ENCODE results near the gene SLC6A18. TPM values are rescaled to one million over a fixed set of nuclear protein-coding genes. Genes with fewer than 3 reads are reported as not detected.

The SLC6A18 gene
- polyA plus RNA-seq, 1 of the 3 experiments (the other 2 are of a cell fraction), result not detected

- no peak for TF ChIP-seq JUND (IDR thresholded peaks at IDR 0.05)
- no peak for TF ChIP-seq YY1 (IDR thresholded peaks at IDR 0.05; ENCODE audit: low read depth)
- TF ChIP-seq GABPA (IDR thresholded peaks at IDR 0.05; ENCODE audit: low read depth), result no peak
- TF ChIP-seq, protein P1, sequence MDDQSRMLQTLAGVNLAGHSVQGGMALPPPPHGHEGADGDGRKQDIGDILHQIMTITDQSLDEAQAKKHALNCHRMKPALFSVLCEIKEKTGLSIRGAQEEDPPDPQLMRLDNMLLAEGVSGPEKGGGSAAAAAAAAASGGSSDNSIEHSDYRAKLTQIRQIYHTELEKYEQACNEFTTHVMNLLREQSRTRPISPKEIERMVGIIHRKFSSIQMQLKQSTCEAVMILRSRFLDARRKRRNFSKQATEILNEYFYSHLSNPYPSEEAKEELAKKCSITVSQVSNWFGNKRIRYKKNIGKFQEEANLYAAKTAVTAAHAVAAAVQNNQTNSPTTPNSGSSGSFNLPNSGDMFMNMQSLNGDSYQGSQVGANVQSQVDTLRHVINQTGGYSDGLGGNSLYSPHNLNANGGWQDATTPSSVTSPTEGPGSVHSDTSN (IDR thresholded peaks at IDR 0.05), result no peak
- no peak for TF ChIP-seq NFIC (IDR thresholded peaks at IDR 0.05; ENCODE audit: borderline replicate concordance)
Measured at GRCh38 chr5:1190837-1191239, 34.3 kb upstream of the SLC6A18 start (continued).

DNA sequence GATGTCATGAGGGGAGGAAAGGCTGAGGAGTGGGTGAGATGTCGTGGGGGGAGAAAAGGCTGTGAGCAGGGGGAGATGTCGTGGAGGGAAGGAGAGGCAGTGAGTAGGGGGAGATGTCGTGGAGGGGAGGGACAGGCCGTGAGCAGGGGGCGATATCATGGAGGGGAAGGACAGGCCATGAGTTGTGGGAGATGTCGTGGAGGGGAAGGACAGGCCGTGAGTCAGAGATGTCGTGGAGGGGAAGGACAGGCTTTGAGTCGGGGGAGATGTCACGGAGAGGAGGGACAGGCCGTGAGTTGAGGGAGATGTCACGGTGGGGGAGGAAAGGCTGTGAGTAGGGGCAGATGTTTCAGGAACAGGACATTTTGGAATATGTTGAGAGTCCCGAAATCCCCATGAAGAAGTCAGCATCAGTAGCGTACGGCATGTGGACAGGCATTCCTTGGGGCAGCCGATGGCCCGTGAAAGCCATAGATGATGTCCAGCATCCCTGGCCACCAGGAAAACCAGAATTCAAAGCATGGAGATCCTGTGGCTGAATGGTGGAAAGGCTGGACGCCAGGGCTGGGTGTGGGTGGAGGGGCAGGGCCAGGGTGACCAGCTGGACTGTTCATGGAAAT is 32.1 kb upstream of the SLC6A18 start:
- H2AFZ ChIP-seq (ENCODE audit: low read depth), result no peak overlapping the region
- POLR2A ChIA-PET, result no interaction called here
- H3K4me1 ChIP-seq (ENCODE audit: control insufficient read depth in 1 of 2, insufficient read depth in 2 of 2, low read depth in 1 of 2, low read length in 1 of 2), result no peaks in the 10 kb centered on the region
- H3K9me3 ChIP-seq, result no peaks in the 10 kb centered on the region
- no peak overlapping the region for H3K9ac ChIP-seq
- 11% methylated on average over 18 of the region's 18 CpGs for WGBS (ENCODE audit: low lambda C conversion rate)
- no peak for DNase-seq
- peaks cover 41% of the 10 kb centered on the region; the same call in 1 of the 2 replicates for H3K27me3 ChIP-seq (ENCODE audit: insufficient read depth)
- H3K4me3 ChIP-seq (ENCODE audit: low read depth in 2 of 2, low read length in 1 of 2), result no peak overlapping the region
- CTCF ChIA-PET, result interaction anchor here (3.2 kb wide), 1 partner anchor 25 kb away, joined by 11 read pairs; no protein-coding TSS in a partner anchor
- no peaks in the 10 kb centered on the region for H3F3A ChIP-seq (replicated peaks; ENCODE audit: insufficient read depth)
- no peaks in the 10 kb centered on the region for H3K79me2 ChIP-seq (ENCODE audit: insufficient read depth)
- TF ChIP-seq GABPA (IDR thresholded peaks at IDR 0.05; ENCODE audit: low read depth) (no peak), TEAD4 (IDR thresholded peaks at IDR 0.05; ENCODE audit: borderline replicate concordance, insufficient read depth) (no peak), RFX5 (IDR thresholded peaks at IDR 0.05; ENCODE audit: low read length) (no peak), FOXJ3 (CRISPR knock-in tag; IDR thresholded peaks at IDR 0.05) (no peak), NFIC (IDR thresholded peaks at IDR 0.05; ENCODE audit: borderline replicate concordance) (no peak), TAF1 (IDR thresholded peaks at IDR 0.05; ENCODE audit: borderline replicate concordance, low read depth, low read length) (no peak)
- H3K4me2 ChIP-seq, result no peak overlapping the region
- no peaks in the 10 kb centered on the region for H4K20me1 ChIP-seq (ENCODE audit: insufficient read depth)
- no peak overlapping the region for H3K27ac ChIP-seq (ENCODE audit: low read depth in 2 of 2, low read length in 1 of 2)
- H3K36me3 ChIP-seq (replicated peaks in 1 of 2; ENCODE audit: control insufficient read depth in 1 of 2, insufficient read depth in 2 of 2, low read length in 1 of 2), result no peaks in the 10 kb centered on the region
- H3K9me2 ChIP-seq, result no peaks in the 10 kb centered on the region

DNA sequence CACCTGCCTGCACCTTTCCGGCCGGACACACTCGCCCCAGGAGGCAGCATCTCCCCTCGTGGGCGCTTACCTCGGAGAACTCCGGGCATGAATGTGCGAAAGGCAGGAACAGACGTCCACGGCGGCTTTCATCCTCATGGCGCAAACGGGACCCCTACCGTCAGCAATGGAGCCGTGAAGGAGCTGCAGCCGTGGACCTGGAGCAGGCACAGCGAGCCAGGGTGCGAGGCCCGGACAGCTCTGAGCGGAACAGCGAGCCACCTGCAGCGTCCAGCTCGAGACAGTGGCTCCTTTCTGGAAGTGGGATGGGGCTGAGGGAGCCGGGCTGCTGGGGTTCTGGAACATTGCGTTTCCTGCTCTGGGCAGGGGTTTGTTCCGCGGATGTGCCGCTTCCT is 31.6 kb upstream of the SLC6A18 start:
- no peaks in the 10 kb centered on the region for H3K36me3 ChIP-seq (replicated peaks in 1 of 2; ENCODE audit: control insufficient read depth in 1 of 2, insufficient read depth in 2 of 2, low read length in 1 of 2)
- H3K4me1 ChIP-seq (ENCODE audit: control insufficient read depth in 1 of 2, insufficient read depth in 2 of 2, low read depth in 1 of 2, low read length in 1 of 2), result no peaks in the 10 kb centered on the region
- H3K9ac ChIP-seq, result no peak overlapping the region
- H3K79me2 ChIP-seq (ENCODE audit: insufficient read depth), result no peaks in the 10 kb centered on the region
- H4K20me1 ChIP-seq (ENCODE audit: insufficient read depth), result no peaks in the 10 kb centered on the region
- no peaks in the 10 kb centered on the region for H3K9me3 ChIP-seq
- no peaks in the 10 kb centered on the region for H3K9me2 ChIP-seq
- H3F3A ChIP-seq (replicated peaks; ENCODE audit: insufficient read depth), result no peaks in the 10 kb centered on the region
- ChIA-PET CTCF (interaction anchor here (3.2 kb wide), 1 partner anchor 25 kb away, joined by 11 read pairs; no protein-coding TSS in a partner anchor), POLR2A (no interaction called here)
- no peak for DNase-seq
- peaks cover 45% of the 10 kb centered on the region; the same call in 1 of the 2 replicates for H3K27me3 ChIP-seq (ENCODE audit: insufficient read depth)
- H2AFZ ChIP-seq (ENCODE audit: low read depth), result no peak overlapping the region
- no peak overlapping the region for H3K27ac ChIP-seq (ENCODE audit: low read depth in 2 of 2, low read length in 1 of 2)
- H3K4me3 ChIP-seq (ENCODE audit: low read depth in 2 of 2, low read length in 1 of 2), result no peak overlapping the region
- WGBS (ENCODE audit: low lambda C conversion rate), result 37% methylated on average over 27 of the region's 28 CpGs
- H3K4me2 ChIP-seq, result no peak overlapping the region
- TF ChIP-seq POLR2AphosphoS5 (IDR thresholded peaks at IDR 0.05; ENCODE audit: low read depth, low read length), result no peak
- TF ChIP-seq RAD21 (IDR thresholded peaks at IDR 0.05; ENCODE audit: low read length), result no peak
- TF ChIP-seq RFX5 (IDR thresholded peaks at IDR 0.05; ENCODE audit: low read length), result no peak
- no peak for TF ChIP-seq TCF12 (IDR thresholded peaks at IDR 0.05)
- no peak for TF ChIP-seq TAF1 (IDR thresholded peaks at IDR 0.05; ENCODE audit: borderline replicate concordance, low read depth, low read length)
- TF ChIP-seq NFIC (IDR thresholded peaks at IDR 0.05; ENCODE audit: borderline replicate concordance), result no peak
- no peak for TF ChIP-seq MEF2A (IDR thresholded peaks at IDR 0.05; ENCODE audit: borderline replicate concordance, low read depth)
- TF ChIP-seq MAX (IDR thresholded peaks at IDR 0.05; ENCODE audit: low read depth), result no peak
- no peak for TF ChIP-seq RCOR1 (IDR thresholded peaks at IDR 0.05; ENCODE audit: low read length)
- no peak for TF ChIP-seq FOXM1 (IDR thresholded peaks at IDR 0.05; ENCODE audit: low read depth)
- TF ChIP-seq, protein P2, sequence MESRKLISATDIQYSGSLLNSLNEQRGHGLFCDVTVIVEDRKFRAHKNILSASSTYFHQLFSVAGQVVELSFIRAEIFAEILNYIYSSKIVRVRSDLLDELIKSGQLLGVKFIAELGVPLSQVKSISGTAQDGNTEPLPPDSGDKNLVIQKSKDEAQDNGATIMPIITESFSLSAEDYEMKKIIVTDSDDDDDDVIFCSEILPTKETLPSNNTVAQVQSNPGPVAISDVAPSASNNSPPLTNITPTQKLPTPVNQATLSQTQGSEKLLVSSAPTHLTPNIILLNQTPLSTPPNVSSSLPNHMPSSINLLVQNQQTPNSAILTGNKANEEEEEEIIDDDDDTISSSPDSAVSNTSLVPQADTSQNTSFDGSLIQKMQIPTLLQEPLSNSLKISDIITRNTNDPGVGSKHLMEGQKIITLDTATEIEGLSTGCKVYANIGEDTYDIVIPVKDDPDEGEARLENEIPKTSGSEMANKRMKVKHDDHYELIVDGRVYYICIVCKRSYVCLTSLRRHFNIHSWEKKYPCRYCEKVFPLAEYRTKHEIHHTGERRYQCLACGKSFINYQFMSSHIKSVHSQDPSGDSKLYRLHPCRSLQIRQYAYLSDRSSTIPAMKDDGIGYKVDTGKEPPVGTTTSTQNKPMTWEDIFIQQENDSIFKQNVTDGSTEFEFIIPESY (IDR thresholded peaks at IDR 0.05; ENCODE audit: borderline replicate concordance, low read depth), result no peak
- no peak for TF ChIP-seq EZH2phosphoT487 (IDR thresholded peaks at IDR 0.05; ENCODE audit: borderline replicate concordance, low read depth)
- TF ChIP-seq SMC3 (IDR thresholded peaks at IDR 0.05; ENCODE audit: low read depth, low read length), result no peak
- no peak for TF ChIP-seq YY1 (IDR thresholded peaks at IDR 0.05; ENCODE audit: low read depth)
- TF ChIP-seq TEAD4 (IDR thresholded peaks at IDR 0.05; ENCODE audit: borderline replicate concordance, insufficient read depth), result no peak

All from SK-N-SH (cell line).